Activated CD8-positive, alpha-beta memory T cell treated with anti-CD3 and anti-CD28 coated beads, Interleukin-2, amount 50 U/mL, for 1 hour (primary cell): ENCODE results near the gene SUGCT.

Experiments used
- DNase-seq: peaks from one replicate; pipeline ENCODE4 v3.0.0-alpha.2; 2020; ENCODE audit errors: extremely low read depth

SUGCT gene

GRCh38 chr7:40777730-40778312, 643.0 kb downstream of the SUGCT start:
- no peak for DNase-seq

DNA sequence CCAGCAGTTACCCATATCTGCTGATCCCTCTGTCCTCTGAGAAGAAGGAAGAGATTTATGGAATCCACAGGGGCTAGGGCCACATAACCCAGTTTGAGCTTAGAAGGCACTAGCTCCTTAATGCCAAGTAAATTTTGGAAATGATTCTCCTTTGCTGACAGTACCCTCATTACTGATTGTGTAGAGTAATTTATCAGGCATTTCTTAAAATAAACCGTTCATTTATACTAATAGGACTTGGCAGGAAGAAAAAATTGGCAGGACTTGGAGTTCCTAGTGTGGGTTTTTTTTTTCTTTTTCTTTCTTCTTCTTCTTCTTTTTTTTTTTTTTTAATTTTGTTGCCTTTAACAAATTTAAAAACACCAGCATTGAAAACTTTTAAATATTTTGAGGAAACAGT, 645.7 kb downstream of the SUGCT start:
- no peak for DNase-seq

GRCh38 chr7:40782836-40783235, 648.0 kb downstream of the SUGCT start:
- DNase-seq, result no peak

DNA sequence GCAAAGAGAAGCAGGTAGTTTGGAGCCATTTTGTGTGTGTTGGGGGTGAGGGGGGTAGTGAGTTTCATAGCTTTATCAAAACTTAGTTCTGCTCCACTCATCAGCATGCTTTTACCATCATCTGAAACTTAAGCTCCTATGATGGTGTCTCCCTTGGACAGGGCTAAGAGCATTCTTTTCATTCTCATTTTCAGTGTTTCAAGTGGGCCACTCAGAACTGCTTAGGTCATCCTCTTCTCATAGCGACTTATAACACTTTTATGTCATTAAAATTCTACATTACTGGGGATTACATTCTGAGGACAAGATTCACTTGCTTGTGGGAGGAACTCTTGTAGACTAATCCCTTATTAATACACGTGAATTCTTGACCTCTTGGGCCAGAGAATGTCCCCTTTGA, 649.4 kb downstream of the SUGCT start:
- DNase-seq, result no peak

DNA sequence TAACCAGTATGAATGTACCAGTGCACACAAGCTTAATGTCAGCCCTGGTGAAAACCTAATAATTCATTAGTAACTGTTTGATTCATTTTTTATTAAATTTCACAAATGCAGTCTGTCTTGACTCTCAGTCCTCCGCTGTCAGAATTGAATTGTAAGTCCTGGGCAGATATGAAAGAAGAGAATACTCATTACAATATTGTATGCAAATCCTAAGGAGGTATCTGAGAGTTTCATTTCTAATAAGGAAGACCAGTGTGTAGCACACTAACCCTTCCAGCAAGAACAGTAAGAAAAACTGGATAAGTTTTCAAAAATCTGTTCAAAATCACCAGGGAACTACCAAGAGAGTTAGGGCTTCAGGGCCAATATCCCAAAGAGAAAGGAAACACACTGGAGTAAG, 652.1 kb downstream of the SUGCT start:
- DNase-seq, result no peak

GRCh38 chr7:40793132-40793531, 658.3 kb downstream of the SUGCT start:
- DNase-seq, result no peak

DNA sequence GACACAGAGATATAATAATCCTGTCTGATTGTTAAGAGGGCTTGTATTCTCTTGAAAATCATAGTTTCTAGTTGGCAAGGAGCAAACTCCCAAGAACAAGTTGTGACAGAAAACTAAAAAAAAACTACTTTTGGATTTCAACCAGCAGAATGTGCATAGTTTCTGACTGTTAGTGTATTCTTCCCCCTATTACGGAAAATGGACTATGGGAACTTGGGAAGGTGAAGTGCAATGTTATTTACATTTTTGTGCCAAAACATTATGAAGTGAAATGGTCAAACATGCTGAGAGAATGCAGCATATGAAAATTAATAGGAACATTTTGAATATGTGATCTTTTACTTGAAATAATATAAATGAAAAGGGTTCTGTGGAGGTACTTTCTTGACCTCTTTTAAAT, 660.8 kb downstream of the SUGCT start:
- DNase-seq, result no peak

DNA sequence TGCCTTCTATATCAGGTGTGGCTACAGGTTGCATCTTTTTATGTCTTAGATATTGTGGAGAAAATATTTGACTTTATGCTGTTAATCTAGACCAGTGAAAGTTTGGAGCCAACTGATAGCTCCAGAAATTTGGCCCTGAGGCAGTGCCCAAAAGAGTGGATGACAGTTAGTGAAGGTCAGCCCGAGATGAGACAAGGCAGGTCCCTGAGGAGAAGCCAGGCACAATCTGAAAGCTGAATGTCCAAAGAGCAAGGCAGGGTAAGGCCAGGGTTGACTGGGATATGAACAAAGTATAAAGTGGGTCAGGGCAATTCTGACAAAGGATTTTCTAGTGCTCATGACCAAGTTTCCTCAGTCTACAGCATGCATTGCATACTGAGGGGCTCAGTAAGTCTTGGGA, 661.9 kb downstream of the SUGCT start:
- no peak for DNase-seq

GRCh38 chr7:40798613-40799012, 663.8 kb downstream of the SUGCT start:
- DNase-seq, result no peak

GRCh38 chr7:40799493-40800403, 664.9 kb downstream of the SUGCT start:
- no peak for DNase-seq

GRCh38 chr7:40800771-40801170, 666.0 kb downstream of the SUGCT start:
- no peak for DNase-seq

- no peak for DNase-seq
Measured at GRCh38 chr7:40802497-40802896, 667.7 kb downstream of the SUGCT start.

DNA sequence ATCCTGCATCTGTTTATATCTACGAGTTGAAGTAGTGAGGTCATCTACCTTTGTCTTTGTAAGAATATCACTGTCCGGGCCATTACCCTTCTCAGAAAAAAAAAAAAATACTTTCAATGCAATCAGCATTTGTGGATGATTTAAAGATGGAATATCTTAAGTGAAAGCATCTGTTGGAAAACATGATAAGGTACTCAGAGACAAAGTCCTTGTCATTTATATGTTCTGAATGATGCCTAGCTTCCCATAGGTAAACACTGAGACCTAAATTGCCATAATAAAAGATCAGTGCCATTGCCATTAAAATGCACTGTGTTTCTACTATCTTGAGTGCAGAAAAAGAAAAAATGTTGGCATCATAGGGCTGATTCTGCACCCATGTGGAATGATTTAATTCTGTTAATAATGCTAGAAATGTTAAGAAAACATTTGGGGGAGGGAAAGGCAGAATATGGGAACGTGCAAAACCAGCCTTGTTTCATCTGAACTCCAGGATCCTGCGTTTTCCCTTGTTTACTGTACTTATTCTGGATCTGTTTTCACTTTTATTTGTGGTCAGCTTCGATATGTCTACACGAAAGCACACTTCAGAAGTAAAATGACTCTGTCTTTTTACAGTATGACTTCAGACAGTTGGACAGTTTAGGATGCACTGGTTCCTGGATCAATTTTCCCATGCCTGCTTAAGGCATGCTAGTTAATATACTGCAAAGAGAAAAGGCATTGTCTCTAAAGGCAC, 669.8 kb downstream of the SUGCT start:
- no peak for DNase-seq

DNA sequence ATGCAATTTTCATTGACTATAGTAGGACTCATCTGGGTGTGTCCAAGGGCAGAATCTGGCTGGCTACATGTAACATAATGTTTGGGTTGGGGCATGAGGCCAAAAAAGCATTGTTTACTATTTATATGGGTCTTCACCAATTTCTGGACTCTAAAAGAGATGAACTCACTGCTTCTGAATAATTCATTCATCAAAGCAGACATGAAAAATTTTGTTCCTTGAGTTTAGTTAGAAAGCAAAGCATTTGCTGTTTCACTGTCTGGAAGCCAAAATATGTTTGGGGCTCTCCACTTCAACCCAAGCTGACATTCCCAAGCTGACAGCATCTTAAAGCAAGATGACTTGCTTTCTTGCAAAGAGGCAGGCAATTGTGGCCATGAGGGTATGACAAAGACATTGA, 670.6 kb downstream of the SUGCT start:
- no peak for DNase-seq

- no peak for DNase-seq
Measured at GRCh38 chr7:40808378-40808942, 673.7 kb downstream of the SUGCT start.

DNA sequence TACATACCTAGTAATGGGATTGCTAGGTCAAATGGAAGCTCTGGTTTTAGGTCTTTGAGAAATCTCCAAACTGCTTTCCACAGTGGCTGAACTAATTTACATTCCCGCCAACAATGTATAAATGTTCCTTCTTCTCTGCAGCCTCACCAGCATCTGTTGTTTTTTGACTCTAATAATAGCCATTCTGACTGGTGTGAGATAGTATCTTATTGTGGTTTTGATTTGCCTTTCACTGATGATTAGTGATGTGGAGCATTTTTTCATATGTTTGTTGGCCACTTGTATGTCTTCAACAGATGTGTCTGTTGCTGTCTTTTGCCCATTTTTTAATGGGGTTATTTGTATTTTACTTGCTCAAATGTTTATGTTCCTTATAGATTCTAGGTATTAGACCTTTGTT, 675.5 kb downstream of the SUGCT start:
- DNase-seq, result no peak

GRCh38 chr7:40811666-40812065, 676.9 kb downstream of the SUGCT start:
- no peak for DNase-seq

GRCh38 chr7:40815022-40815421, 680.2 kb downstream of the SUGCT start:
- no peak for DNase-seq

- DNase-seq, result no peak
Measured at GRCh38 chr7:40815512-40815911, 680.7 kb downstream of the SUGCT start.

GRCh38 chr7:40822861-40823260, 688.1 kb downstream of the SUGCT start:
- DNase-seq, result no peak

- no peak for DNase-seq
Measured at GRCh38 chr7:40824461-40824860, 689.7 kb downstream of the SUGCT start.
